Stimulated activated CD4-positive, alpha-beta T cell treated with anti-CD3 and anti-CD28 coated beads, Interleukin-4, amount 100 ng/mL, for 48 hours (primary cell): ENCODE measurements around the gene WSB1.

ENCODE experiments used
- DNase-seq, 2 donors: peaks; one replicate each; pipeline ENCODE4 v3.0.0-alpha.2; 2020; ENCODE audit warnings: low read depth in 2 of 2

WSB1 gene

DNA sequence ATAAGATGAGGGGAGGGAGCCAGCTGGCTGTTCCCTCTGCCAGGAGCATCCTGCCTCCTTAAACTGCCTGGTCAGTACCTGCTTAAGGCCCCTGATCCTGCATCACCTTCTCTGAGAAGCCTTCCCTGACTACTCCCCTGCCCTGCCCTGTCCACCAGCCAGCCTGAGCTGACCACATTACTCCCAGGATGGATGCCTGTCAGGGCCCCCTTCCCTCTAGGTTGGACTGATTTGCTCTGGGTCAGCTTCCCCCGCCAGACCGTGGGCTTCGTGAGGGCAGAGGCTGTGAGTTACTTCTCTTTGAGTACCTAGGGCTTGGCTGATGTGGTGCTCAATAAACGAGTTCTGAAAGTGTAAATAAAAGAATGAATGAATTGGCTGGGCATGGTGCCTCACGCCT lies 63.3 kb downstream of the WSB1 start:
- no peak for DNase-seq

DNA sequence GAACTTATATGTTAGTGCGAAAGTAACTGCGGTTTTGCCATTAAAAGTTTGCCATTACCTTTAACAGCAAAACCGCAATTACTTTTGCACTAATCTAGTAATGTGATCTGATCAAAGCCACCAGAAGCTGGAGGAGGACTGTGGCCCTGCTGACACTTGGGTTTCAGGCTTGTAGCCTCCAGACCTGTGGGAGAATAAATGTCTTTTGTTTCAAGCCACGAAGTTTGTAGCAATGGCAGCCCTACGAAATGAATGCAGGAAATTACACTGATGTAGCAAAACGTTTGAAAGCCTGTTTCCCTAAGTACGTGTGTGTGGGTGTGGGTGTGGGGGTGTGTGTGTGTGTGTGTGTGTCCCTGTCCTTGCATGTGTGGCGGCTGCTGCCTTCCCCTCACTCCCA lies 66.6 kb downstream of the WSB1 start:
- no peak for DNase-seq

DNA sequence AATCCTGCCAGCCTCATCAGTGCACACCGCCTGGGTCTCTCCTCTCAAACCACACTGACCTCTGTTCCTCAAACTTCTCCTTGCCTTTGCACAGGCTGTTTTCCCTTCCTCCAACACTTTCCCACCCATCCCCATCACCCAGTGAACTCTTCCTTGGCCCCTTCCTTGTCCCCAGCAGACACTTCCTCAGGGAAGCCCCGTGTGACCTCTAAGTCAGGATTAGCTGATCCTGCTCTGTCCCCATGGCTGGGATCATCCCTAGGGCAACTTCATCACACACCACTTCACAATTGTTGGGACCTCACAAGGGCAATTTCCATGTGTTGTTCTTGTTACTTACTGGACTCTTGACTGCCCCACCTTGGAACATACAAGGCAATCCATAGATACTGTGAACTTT lies 67.8 kb downstream of the WSB1 start:
- no peak for DNase-seq

DNA sequence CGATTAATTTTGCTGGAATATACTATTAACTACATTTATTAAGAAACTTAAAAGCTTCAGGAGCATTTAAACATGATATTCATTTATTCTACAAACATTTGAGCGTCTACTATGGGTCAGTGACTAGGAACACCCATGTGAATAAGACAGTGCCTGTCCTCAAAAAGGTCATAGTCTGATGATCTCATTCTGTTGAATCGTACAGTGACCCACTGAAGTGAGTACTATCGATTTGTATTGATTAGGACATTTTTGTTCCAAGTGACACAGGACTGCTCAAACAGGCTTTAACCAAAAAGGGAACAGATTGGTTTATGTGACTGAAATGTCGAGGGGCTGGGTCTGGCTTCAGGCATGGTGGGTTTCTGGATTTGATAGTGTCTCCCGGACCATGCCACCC lies 68.6 kb downstream of the WSB1 start:
- no peak for DNase-seq

DNA sequence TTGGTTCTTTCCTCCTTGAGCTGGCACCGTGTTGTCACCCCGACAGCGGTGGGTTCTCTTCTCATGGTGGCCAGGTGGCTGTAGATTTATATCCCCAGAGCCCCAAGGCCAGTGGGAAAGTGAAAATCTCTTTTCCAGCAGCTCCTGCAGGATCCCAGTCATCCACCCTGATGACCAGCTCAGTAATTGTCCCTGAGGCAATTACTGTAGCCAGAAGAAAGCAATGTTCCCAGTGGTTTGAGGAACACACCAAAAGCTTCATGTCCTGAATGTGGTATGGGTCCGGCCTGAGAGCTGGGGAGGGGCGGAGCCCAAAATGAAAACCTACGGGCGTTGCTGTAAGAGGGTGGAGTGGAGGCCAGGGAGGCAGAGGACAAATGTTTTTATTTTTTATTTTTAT lies 69.0 kb downstream of the WSB1 start:
- DNase-seq: no peak

DNA sequence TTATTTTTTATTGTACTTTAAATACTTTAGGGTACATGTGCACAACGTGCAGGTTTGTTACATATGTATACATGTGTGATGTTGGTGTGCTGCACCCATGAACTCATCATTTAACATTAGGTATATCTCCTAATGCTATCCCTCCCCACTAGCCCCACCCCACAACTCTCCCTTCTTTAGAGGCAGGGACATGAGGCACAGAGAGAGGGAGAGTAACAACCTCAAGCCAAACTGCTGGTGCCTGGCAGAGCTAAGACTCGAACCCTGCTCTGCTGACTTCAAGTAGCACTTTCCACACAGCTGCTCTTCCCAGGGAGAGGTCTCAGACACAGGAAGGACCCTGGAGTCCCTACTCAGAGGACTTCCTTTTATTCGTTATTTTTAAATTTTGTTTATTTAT lies 69.4 kb downstream of the WSB1 start:
- DNase-seq: no peak
